Mammary epithelial cell (primary cell): Measurements from ENCODE around the gene PMP22.

Experiments
- CTCF ChIP-seq, 2 donors: IDR thresholded peaks in 1 of 2; conservative IDR thresholded peaks in 1 of 2; 2 replicates each; pipeline ENCODE4 v1.5.1; 2011 to 2012; ENCODE audit warnings: inconsistent platforms in 2 of 2, low read length in 2 of 2, mild to moderate bottlenecking in 2 of 2, control low read depth in 1 of 2, low read depth in 1 of 2; ENCODE audit not compliant: insufficient read depth in 1 of 2; ENCODE audit errors: extremely low read depth in 1 of 2
- EZH2 ChIP-seq: IDR thresholded peaks from 2 replicates; pipeline ENCODE4 v1.6.1; 2012; ENCODE audit warnings: low read length, inconsistent platforms, borderline replicate concordance

- TF ChIP-seq CTCF (conservative IDR thresholded peaks at IDR 0.05 in 1 of 2, IDR thresholded peaks at IDR 0.05 in 1 of 2; ENCODE audit: extremely low read depth in 1 of 2, insufficient read depth in 1 of 2, low read depth in 1 of 2, low read length in 2 of 2) (no peak), EZH2 (no peak)
Measured at GRCh38 chr17:15261802-15262290, 3.3 kb downstream of the PMP22 start.
